ENCODE measurements around the gene DNASE2B. TPM values are rescaled to one million over a fixed set of nuclear protein-coding genes. Genes with fewer than 3 reads are reported as not detected.

DNASE2B gene
- total and polyA plus RNA-seq, 2 donors from 2014 or later, result not detected

GRCh38 chr1:84365225-84366221 is 32.8 kb upstream of the DNASE2B start:
- no peak for DNase-seq
- no peaks in the 10 kb centered on the region for H3K36me3 ChIP-seq (ENCODE audit: control insufficient read depth in 2 of 3, insufficient read depth in 3 of 3, low read length in 3 of 3)

GRCh38 chr1:84366786-84367185 is 31.5 kb upstream of the DNASE2B start:
- H3K4me3 ChIP-seq (ENCODE audit: low read length in 3 of 3), result no peak overlapping the region
- H3K27ac ChIP-seq (ENCODE audit: low read depth in 2 of 2, low read length in 2 of 2), result no peak overlapping the region
- no peaks in the 10 kb centered on the region for H3K4me1 ChIP-seq (ENCODE audit: control insufficient read depth in 2 of 3, insufficient read depth in 2 of 3, low read depth in 1 of 3, low read length in 3 of 3)
- no peaks in the 10 kb centered on the region for H3K27me3 ChIP-seq (ENCODE audit: control insufficient read depth, insufficient read depth, low read length)
- no peaks in the 10 kb centered on the region for H3K36me3 ChIP-seq (ENCODE audit: control insufficient read depth in 2 of 3, insufficient read depth in 3 of 3, low read length in 3 of 3)
- no peaks in the 10 kb centered on the region for H3K9me3 ChIP-seq (ENCODE audit: control insufficient read depth in 2 of 3, insufficient read depth in 1 of 3, low read length in 3 of 3)
- H3K9ac ChIP-seq (ENCODE audit: low read length in 3 of 3), result no peak overlapping the region
- intact Hi-C loops (cut with DNase I), result no loop called here
- DNase-seq (no peak), FAIRE-seq (no peak)
- TF ChIP-seq CTCF (IDR thresholded peaks at IDR 0.05; ENCODE audit: borderline replicate concordance, extremely low read depth, insufficient read depth), result no peak

More at GRCh38 chr1:84365225-84366221, 32.8 kb upstream of the DNASE2B start:
- no peak overlapping the region for H3K9ac ChIP-seq (ENCODE audit: low read length in 3 of 3)
- no peak for TF ChIP-seq CTCF (IDR thresholded peaks at IDR 0.05; ENCODE audit: borderline replicate concordance, extremely low read depth, insufficient read depth)
- no peak overlapping the region for H3K4me3 ChIP-seq (ENCODE audit: low read length in 3 of 3)
- H3K9me3 ChIP-seq (ENCODE audit: control insufficient read depth in 2 of 3, insufficient read depth in 1 of 3, low read length in 3 of 3), result no peaks in the 10 kb centered on the region
- intact Hi-C loops (cut with DNase I), result no loop called here
- FAIRE-seq, result no peak
- no peaks in the 10 kb centered on the region for H3K27me3 ChIP-seq (ENCODE audit: control insufficient read depth, insufficient read depth, low read length)
- no peaks in the 10 kb centered on the region for H3K4me1 ChIP-seq (ENCODE audit: control insufficient read depth in 2 of 3, insufficient read depth in 2 of 3, low read depth in 1 of 3, low read length in 3 of 3)
- H3K27ac ChIP-seq (ENCODE audit: low read depth in 2 of 2, low read length in 2 of 2), result no peak overlapping the region

GRCh38 chr1:84367219-84367618 is 31.1 kb upstream of the DNASE2B start:
- Histone ChIP-seq H3K27me3 (ENCODE audit: control insufficient read depth, insufficient read depth, low read length) (no peaks in the 10 kb centered on the region), H3K9ac (ENCODE audit: low read length in 3 of 3) (no peak overlapping the region), H3K9me3 (ENCODE audit: control insufficient read depth in 2 of 3, insufficient read depth in 1 of 3, low read length in 3 of 3) (no peaks in the 10 kb centered on the region), H3K4me1 (ENCODE audit: control insufficient read depth in 2 of 3, insufficient read depth in 2 of 3, low read depth in 1 of 3, low read length in 3 of 3) (no peaks in the 10 kb centered on the region), H3K27ac (ENCODE audit: low read depth in 2 of 2, low read length in 2 of 2) (no peak overlapping the region), H3K4me3 (ENCODE audit: low read length in 3 of 3) (no peak overlapping the region), H3K36me3 (ENCODE audit: control insufficient read depth in 2 of 3, insufficient read depth in 3 of 3, low read length in 3 of 3) (no peaks in the 10 kb centered on the region)
- DNase-seq (no peak), FAIRE-seq (no peak)
- intact Hi-C loops (cut with DNase I), result no loop called here
- TF ChIP-seq CTCF (IDR thresholded peaks at IDR 0.05; ENCODE audit: borderline replicate concordance, extremely low read depth, insufficient read depth), result no peak
